BE2C (cell line): Measurements from ENCODE around the gene SRRM4.

Source experiments
- DNase-seq: peaks from one replicate; pipeline ENCODE4 v3.0.0-alpha.2; 2020
- H3K27me3 ChIP-seq: fragments of 250-450 bp; sonication (Bioruptor Pico); 2 replicates; pipeline ENCODE4 v1.5.1; 2020; ENCODE audit warnings: mild to moderate bottlenecking
- H3K36me3 ChIP-seq: fragments of 250-450 bp; sonication (Bioruptor Pico); 2 replicates; pipeline ENCODE4 v1.5.1; 2020; ENCODE audit warnings: mild to moderate bottlenecking
- H3K4me1 ChIP-seq: fragments of 250-450 bp; sonication (Bioruptor Pico); 2 replicates; pipeline ENCODE4 v1.5.1; 2020
- H3K4me3 ChIP-seq: 2 replicates; pipeline ENCODE4 v1.5.1; 2011; ENCODE audit warnings: low read depth, low read length
- H3K9me3 ChIP-seq: fragments of 250-450 bp; sonication (Bioruptor Pico); 2 replicates; pipeline ENCODE4 v1.5.1; 2020
- CTCF ChIP-seq: IDR thresholded peaks from 2 replicates; pipeline ENCODE4 v1.5.1; 2012; ENCODE audit warnings: mild to moderate bottlenecking, low read depth, low read length

Gene SRRM4

GRCh38 chr12:119182701-119183493 lies 201.6 kb downstream of the SRRM4 start:
- no peaks in the 10 kb centered on the region for H3K4me1 ChIP-seq
- no peaks in the 10 kb centered on the region for H3K9me3 ChIP-seq
- DNase-seq, result no peak
- H3K36me3 ChIP-seq, result no peaks in the 10 kb centered on the region
- H3K4me3 ChIP-seq, result no peak overlapping the region
- H3K27me3 ChIP-seq, result no peaks in the 10 kb centered on the region
- TF ChIP-seq CTCF, result no peak

GRCh38 chr12:119183942-119184695 lies 202.8 kb downstream of the SRRM4 start:
- TF ChIP-seq CTCF, result no peak
- Histone ChIP-seq H3K36me3 (no peaks in the 10 kb centered on the region), H3K4me3 (no peak overlapping the region), H3K9me3 (no peaks in the 10 kb centered on the region), H3K27me3 (no peaks in the 10 kb centered on the region), H3K4me1 (no peaks in the 10 kb centered on the region)
- DNase-seq, result no peak

GRCh38 chr12:119195256-119195655 lies 213.9 kb downstream of the SRRM4 start:
- no peaks in the 10 kb centered on the region for H3K4me1 ChIP-seq
- no peak for TF ChIP-seq CTCF

GRCh38 chr12:119198440-119198839 lies 217.1 kb downstream of the SRRM4 start:
- TF ChIP-seq CTCF, result no peak
- Histone ChIP-seq H3K4me3 (no peak overlapping the region), H3K36me3 (no peaks in the 10 kb centered on the region), H3K27me3 (no peaks in the 10 kb centered on the region), H3K9me3 (no peaks in the 10 kb centered on the region), H3K4me1 (no peaks in the 10 kb centered on the region)
- DNase-seq, result no peak

More at GRCh38 chr12:119195256-119195655, 213.9 kb downstream of the SRRM4 start:
- no peak for DNase-seq
- Histone ChIP-seq H3K27me3 (no peaks in the 10 kb centered on the region), H3K36me3 (no peaks in the 10 kb centered on the region), H3K4me3 (no peak overlapping the region), H3K9me3 (no peaks in the 10 kb centered on the region)

GRCh38 chr12:119200601-119201000 lies 219.3 kb downstream of the SRRM4 start:
- Histone ChIP-seq H3K27me3 (no peaks in the 10 kb centered on the region), H3K4me1 (no peaks in the 10 kb centered on the region), H3K4me3 (no peak overlapping the region), H3K36me3 (no peaks in the 10 kb centered on the region), H3K9me3 (no peaks in the 10 kb centered on the region)
- DNase-seq, result no peak
- no peak for TF ChIP-seq CTCF
